H1 (cell line): ENCODE results near the gene KRTAP20-1. TPM values are rescaled to one million over a fixed set of nuclear protein-coding genes. Genes with fewer than 3 reads are reported as not detected.

Experiments
- CTCF ChIA-PET: fragments of 300-600 bp; sonication (Branson Sonifier 250); formaldehyde crosslinking; loops from one replicate; lab custom pipeline; 2021; ENCODE audit not compliant: partially characterized antibody; lab: Charles Lee
- POLR2A ChIA-PET: fragments of 300-600 bp; sonication (Branson Sonifier 250); formaldehyde crosslinking; loops from one replicate; lab custom pipeline; 2021; ENCODE audit warnings: inconsistent platforms; ENCODE audit not compliant: partially characterized antibody; lab: Charles Lee
- DNase-seq, 2 experiments: peaks; one replicate each; pipeline versions ENCODE4 v3.0.0 to v3.0.0-alpha.2; 2010 to 2022; ENCODE audit warnings: low spot score in 2 of 2, low read depth in 1 of 2, mixed read lengths in 1 of 2
- FAIRE-seq: peaks from 2 replicates; lab custom pipeline; 2011; peaks lifted over from hg19 to GRCh38; lab: Jason Lieb, UNC
- H2AFZ ChIP-seq: 2 replicates; pipeline ENCODE4 v1.8.1; 2012; ENCODE audit warnings: low read length, inconsistent platforms
- H2AK5ac ChIP-seq: 2 replicates; pipeline ENCODE4 v1.6.1; 2013; ENCODE audit warnings: low read depth, low read length
- H2BK120ac ChIP-seq: replicated peaks from 2 replicates; pipeline ENCODE3; 2013; ENCODE audit warnings: low read depth, low read length, inconsistent platforms
- H2BK12ac ChIP-seq: 2 replicates; pipeline ENCODE4 v1.6.1; 2013; ENCODE audit warnings: low read depth, low read length
- H2BK15ac ChIP-seq: 2 replicates; pipeline ENCODE4 v1.6.1; 2013; ENCODE audit warnings: low read length
- H2BK20ac ChIP-seq: 2 replicates; pipeline ENCODE4 v1.6.1; 2013; ENCODE audit warnings: low read length
- H2BK5ac ChIP-seq: 2 replicates; pipeline ENCODE4 v1.6.1; 2013; ENCODE audit warnings: low read depth, low read length
- H3K14ac ChIP-seq: 2 replicates; pipeline ENCODE4 v1.6.1; 2013; ENCODE audit warnings: inconsistent platforms; ENCODE audit not compliant: insufficient read length
- H3K18ac ChIP-seq: 2 replicates; pipeline ENCODE4 v1.6.1; 2013; ENCODE audit warnings: low read length; ENCODE audit errors: extremely low read depth
- H3K23ac ChIP-seq: 2 replicates; pipeline ENCODE4 v1.6.1; 2013; ENCODE audit warnings: inconsistent platforms; ENCODE audit not compliant: insufficient read length
- H3K23me2 ChIP-seq: 2 replicates; pipeline ENCODE4 v1.6.1; 2013; ENCODE audit warnings: low read depth, low read length
- H3K27ac ChIP-seq: 2 replicates; pipeline ENCODE4 v1.6.1; 2011; ENCODE audit warnings: low read depth, low read length, inconsistent platforms
- H3K27me3 ChIP-seq, 4 experiments: replicated peaks in 1 of 4; 1 replicate in 1 of 4; 2 replicates in 3 of 4; pipeline versions ENCODE4 v1.6.1 to v1.8.1; 2011 to 2013; ENCODE audit warnings: low read length in 3 of 4, mild to moderate bottlenecking in 3 of 4, inconsistent platforms in 2 of 4, mixed read lengths in 2 of 4, moderate library complexity in 1 of 4; ENCODE audit not compliant: control insufficient read depth in 3 of 4, insufficient read depth in 3 of 4; ENCODE audit errors: extremely low read depth in 1 of 4
- H3K36me3 ChIP-seq, 4 experiments: 2 replicates each; pipeline versions ENCODE4 v1.6.1 to v1.8.1; 2011 to 2013; ENCODE audit warnings: mild to moderate bottlenecking in 4 of 4, low read length in 3 of 4, moderate library complexity in 2 of 4, control low read depth in 1 of 4, inconsistent platforms in 1 of 4; ENCODE audit not compliant: insufficient read depth in 4 of 4, control insufficient read depth in 2 of 4
- H3K4ac ChIP-seq: replicated peaks from 2 replicates; pipeline ENCODE3; 2013; ENCODE audit warnings: low read length, low read depth, mixed read lengths, inconsistent platforms; ENCODE audit not compliant: insufficient read length
- H3K4me1 ChIP-seq, 4 experiments: replicated peaks in 1 of 4; 1 replicate in 1 of 4; 2 replicates in 3 of 4; pipeline versions ENCODE4 v1.6.1 to v1.8.1; 2011 to 2013; ENCODE audit warnings: low read length in 3 of 4, inconsistent platforms in 2 of 4, mixed read lengths in 1 of 4; ENCODE audit not compliant: insufficient read depth in 4 of 4, control insufficient read depth in 3 of 4
- H3K4me2 ChIP-seq, 2 experiments: 2 replicates each; pipeline versions ENCODE4 v1.6.1 to v1.8.1; 2011 to 2013; ENCODE audit warnings: low read depth in 2 of 2, low read length in 2 of 2, control low read depth in 1 of 2, inconsistent platforms in 1 of 2, mild to moderate bottlenecking in 1 of 2; ENCODE audit not compliant: insufficient read depth in 1 of 2
- H3K4me3 ChIP-seq, 4 experiments: fragments of 200-600, 300-600 bp in 1 of 4; sonication (generic), shearing (Covaris generic), sonication (Bioruptor Twin) in 1 of 4; 2 replicates each; pipeline versions ENCODE4 v1.5.1 to v1.8.1; 2011 to 2016; ENCODE audit warnings: low read length in 4 of 4, low read depth in 3 of 4, control low read depth in 2 of 4, inconsistent platforms in 2 of 4, mild to moderate bottlenecking in 2 of 4, mixed read lengths in 1 of 4, moderate library complexity in 1 of 4; ENCODE audit not compliant: insufficient read depth in 2 of 4; ENCODE audit errors: extremely low read depth in 1 of 4
- H3K56ac ChIP-seq: replicated peaks from 2 replicates; pipeline ENCODE3; 2013; ENCODE audit warnings: low read depth, mild to moderate bottlenecking, mixed read lengths, low read length, inconsistent platforms; ENCODE audit not compliant: insufficient read length
- H3K79me1 ChIP-seq: 2 replicates; pipeline ENCODE4 v1.6.1; 2013; ENCODE audit warnings: low read depth, low read length, control low read depth
- H3K79me2 ChIP-seq, 2 experiments: 2 replicates each; pipeline versions ENCODE4 v1.6.1 to v1.8.1; 2012 to 2013; ENCODE audit warnings: low read length in 2 of 2, mild to moderate bottlenecking in 2 of 2, inconsistent platforms in 1 of 2; ENCODE audit not compliant: insufficient read depth in 2 of 2, control insufficient read depth in 1 of 2
- H3K9ac ChIP-seq, 4 experiments: replicated peaks in 1 of 4; 1 replicate in 1 of 4; 2 replicates in 3 of 4; pipeline versions ENCODE4 v1.6.1 to v1.8.1; 2011 to 2013; ENCODE audit warnings: low read depth in 3 of 4, low read length in 3 of 4, control low read depth in 2 of 4, mild to moderate bottlenecking in 2 of 4, moderate library complexity in 2 of 4, inconsistent platforms in 1 of 4; ENCODE audit errors: extremely low read depth in 1 of 4
- H3K9me3 ChIP-seq, 2 experiments: 2 replicates each; pipeline versions ENCODE4 v1.6.1 to v1.8.1; 2012 to 2013; ENCODE audit warnings: mild to moderate bottlenecking in 2 of 2, moderate library complexity in 2 of 2, control low read depth in 1 of 2, inconsistent platforms in 1 of 2, low read depth in 1 of 2, low read length in 1 of 2, mixed read lengths in 1 of 2; ENCODE audit not compliant: insufficient read depth in 2 of 2
- H4K20me1 ChIP-seq, 2 experiments: replicated peaks in 1 of 2; 2 replicates each; pipeline versions ENCODE3 to v1.8.1; 2011 to 2013; ENCODE audit warnings: inconsistent platforms in 2 of 2, low read length in 2 of 2, mild to moderate bottlenecking in 1 of 2; ENCODE audit not compliant: insufficient read depth in 2 of 2, control insufficient read depth in 1 of 2
- H4K5ac ChIP-seq: 2 replicates; pipeline ENCODE4 v1.6.1; 2013; ENCODE audit warnings: low read length, low read depth, mixed read lengths, inconsistent platforms; ENCODE audit not compliant: insufficient read length
- H4K8ac ChIP-seq: 2 replicates; pipeline ENCODE4 v1.8.0; 2013; ENCODE audit warnings: mild to moderate bottlenecking, moderate library complexity, low read length, inconsistent platforms; ENCODE audit not compliant: insufficient read depth; ENCODE audit errors: extremely low read depth
- H4K91ac ChIP-seq: replicated peaks from 2 replicates; pipeline ENCODE3; 2013; ENCODE audit warnings: low read length, mixed read lengths, inconsistent platforms; ENCODE audit not compliant: insufficient read length
- BCL11A ChIP-seq, 2 experiments: IDR thresholded peaks; one replicate each; pipeline ENCODE4 v1.6.1; 2011; ENCODE audit warnings: low read depth in 2 of 2, low read length in 2 of 2, mild to moderate bottlenecking in 2 of 2
- CEBPB ChIP-seq: IDR thresholded peaks from 2 replicates; pipeline ENCODE4 v1.6.1; 2012; ENCODE audit warnings: low read depth, low read length
- CHD1 ChIP-seq: IDR thresholded peaks from 2 replicates; pipeline ENCODE4 v1.6.1; 2012; ENCODE audit warnings: low read depth, low read length, improper control_type of control experiment
- CTBP2 ChIP-seq: IDR thresholded peaks from 2 replicates; pipeline ENCODE4 v1.7.0; 2011; ENCODE audit warnings: borderline replicate concordance, mild to moderate bottlenecking, moderate library complexity, mixed read lengths, low read length; ENCODE audit not compliant: insufficient read depth, insufficient read length
- GTF2F1 ChIP-seq: IDR thresholded peaks from 2 replicates; pipeline ENCODE4 v1.6.1; 2012; ENCODE audit warnings: low read depth, low read length, improper control_type of control experiment, borderline replicate concordance
- JUND ChIP-seq: IDR thresholded peaks from 2 replicates; pipeline ENCODE4 v1.6.1; 2011; ENCODE audit warnings: mild to moderate bottlenecking, improper control_type of control experiment, low read length
- KDM5A ChIP-seq: fragments of 200-600 bp; IDR thresholded peaks from 2 replicates; pipeline ENCODE4 v1.7.1; 2012; ENCODE audit warnings: mild to moderate bottlenecking, low read length, inconsistent platforms, mixed read lengths
- NRF1 ChIP-seq: IDR thresholded peaks from 2 replicates; pipeline ENCODE4 v1.6.1; 2011; ENCODE audit warnings: mild to moderate bottlenecking, low read depth, low read length, improper control_type of control experiment
- POU5F1 ChIP-seq: IDR thresholded peaks from 2 replicates; pipeline ENCODE4 v1.6.1; 2011; ENCODE audit warnings: low read depth, mild to moderate bottlenecking, low read length, moderate library complexity
- RXRA ChIP-seq: IDR thresholded peaks from 2 replicates; pipeline ENCODE4 v1.6.1; 2011; ENCODE audit warnings: low read depth, mild to moderate bottlenecking, low read length, moderate library complexity; ENCODE audit not compliant: insufficient read depth
- WGBS, 2 experiments: shearing (Covaris generic) in 1 of 2; methylation state at CpG; one replicate each; pipeline versions ENCODE4 v1.1.6 to v1.1.7; 2013 to 2015; ENCODE audit warnings: low lambda C conversion rate in 2 of 2, mixed read lengths in 2 of 2, inconsistent platforms in 1 of 2, low coverage in 1 of 2, missing lambda C conversion rate in 1 of 2; ENCODE audit not compliant: insufficient replicate concordance in 2 of 2, insufficient coverage in 1 of 2, insufficient read length in 1 of 2; ENCODE audit errors: extremely low coverage in 1 of 2, missing lambda C conversion rate in 1 of 2; 5-methylcytosine and 5-hydroxymethylcytosine counted together
- polyA plus RNA-seq, 7 experiments: library from polyadenylated mRNA; depleted of rRNA in 3 of 7; stranded (reverse) in 5 of 7; unstranded in 2 of 7; fragments of >200 nt in 5 of 7; fragments of 200-250 nt in 2 of 7; gene quantifications; 1 replicate in 5 of 7; 2 replicates in 1 of 7; 4 replicates in 1 of 7; pipeline versions ENCODE4 v1.2.1 to v1.2.3, GENCODE V29; 2011 to 2013; ENCODE audit warnings: missing spikeins in 2 of 7, mixed read lengths in 2 of 7
- total RNA-seq: library from RNA; stranded (reverse); fragmentation: NEBNext Ultra II Directional; extraction: Animal tissue kit (Norgen Biotek cat#: 25700); gene quantifications from 2 replicates; pipeline ENCODE4 v1.2.1, GENCODE V29; 2021

Gene KRTAP20-1
- total and polyA plus RNA-seq, 2 of the 8 experiments (the other 6 are each of a cell fraction or from before 2014, with no cell fraction given) = not detected

- H3K23ac ChIP-seq = no peak within 1 kb of the TSS
- H3K4me3 ChIP-seq = no peak within 1 kb of the TSS
- H3K14ac ChIP-seq = no peak within 1 kb of the TSS
- H3K79me1 ChIP-seq = no peaks in the 10 kb centered on the region
- no peaks in the 10 kb centered on the region for H3K27me3 ChIP-seq
- H3K56ac ChIP-seq = no peak within 1 kb of the TSS
- TF ChIP-seq POU5F1 = no peak
- no peak for TF ChIP-seq CTBP2
- TF ChIP-seq RXRA = no peak
- no peak for TF ChIP-seq KDM5A
- TF ChIP-seq CEBPB = no peak
- no peak for TF ChIP-seq GTF2F1
- TF ChIP-seq CHD1 = no peak
- no peak for TF ChIP-seq JUND
- TF ChIP-seq NRF1 = no peak
- TF ChIP-seq BCL11A (IDR thresholded peaks at IDR 0.05; ENCODE audit: low read depth in 2 of 2, low read length in 2 of 2) = no peak
- H4K91ac ChIP-seq = no peak within 1 kb of the TSS
- no peak within 1 kb of the TSS for H2BK15ac ChIP-seq
- H2BK20ac ChIP-seq = no peak within 1 kb of the TSS
- H3K27ac ChIP-seq = no peak within 1 kb of the TSS
- no peak within 1 kb of the TSS for H2BK120ac ChIP-seq
- H3K4ac ChIP-seq = no peak within 1 kb of the TSS
- no peaks in the 10 kb centered on the region; a peak in 1 of 4 replicates for H3K9me3 ChIP-seq
- H3K4me2 ChIP-seq = no peak within 1 kb of the TSS
- no peak within 1 kb of the TSS for H4K5ac ChIP-seq
- H4K8ac ChIP-seq = no peak within 1 kb of the TSS; the same call in 1 of the 2 replicates
- FAIRE-seq = no peak
- H4K20me1 ChIP-seq = no peaks in the 10 kb centered on the region
- H3K36me3 ChIP-seq = no peaks in the 10 kb centered on the region
- H2AFZ ChIP-seq = no peak within 1 kb of the TSS
- no peak within 1 kb of the TSS for H2BK12ac ChIP-seq
- H2BK5ac ChIP-seq = no peak within 1 kb of the TSS
- H3K4me1 ChIP-seq = no peaks in the 10 kb centered on the region
- no peaks in the 10 kb centered on the region; the same call in 1 of the 2 replicates for H3K23me2 ChIP-seq
- CTCF ChIA-PET = no interaction called here
- DNase-seq = no peak
- 86% methylated on average over 2 of the region's 2 CpGs; no CpG with 5 or more reads in 1 of the 2 experiments for WGBS, 2 experiments
- no peak within 1 kb of the TSS for H3K9ac ChIP-seq
- POLR2A ChIA-PET = no interaction called here
- H3K79me2 ChIP-seq = no peaks in the 10 kb centered on the region
- H3K18ac ChIP-seq = no peak within 1 kb of the TSS
- no peak within 1 kb of the TSS for H2AK5ac ChIP-seq
Measured at GRCh38 chr21:30613836-30614235, 2.4 kb upstream of the KRTAP20-1 start, which contains the start of gene KRTAP6-1. Gene KRTAP6-1, minus strand, starts transcription at chr21:30613930. Its CDS starts 26 bp downstream, at chr21:30613904.
